Frontal cortex (tissue), 4 donors: ENCODE measurements around the gene KDM8. TPM values are rescaled to one million over a fixed set of nuclear protein-coding genes. Genes with fewer than 3 reads are reported as not detected.
A peak's percentile ranks its signal among the peaks of the same experiment; 100 is the strongest.
"Not testable (repeated sequence)": the region's sequence is repeated elsewhere in the genome, so short reads cannot be mapped to it uniquely, and the experiment has no call there.

Source experiments
- DNase-seq, 2 donors: peaks; one replicate each; pipeline ENCODE4 v3.0.0; 2012; ENCODE audit warnings: low spot score in 2 of 2
- FAIRE-seq: peaks from 2 replicates; lab custom pipeline; 2012; peaks lifted over from hg19 to GRCh38; lab: Jason Lieb, UNC
- total RNA-seq: library from RNA; depleted of rRNA; stranded (reverse); fragments of >200 nt; gene quantifications from one replicate; pipeline ENCODE4 v1.2.3, GENCODE V29; 2014
- donor health status: control.
- donor health status: control.
- donor health status: control.

The KDM8 gene
- total RNA-seq, 1 donor from 2014 or later = 3.3 TPM

GRCh38 chr16:27189335-27189972, 13.9 kb upstream of the KDM8 start:
- FAIRE-seq (no peak), DNase-seq (no peak)

- FAIRE-seq (no peak), DNase-seq (no peak)
Measured at GRCh38 chr16:27190316-27190871, 12.9 kb upstream of the KDM8 start.

GRCh38 chr16:27191352-27191924, 11.9 kb upstream of the KDM8 start:
- DNase-seq (no peak), FAIRE-seq (no peak)

- FAIRE-seq (no peak), DNase-seq (no peak)
Measured at GRCh38 chr16:27193300-27193990, 9.9 kb upstream of the KDM8 start.

GRCh38 chr16:27195076-27195741, 8.1 kb upstream of the KDM8 start:
- FAIRE-seq (no peak), DNase-seq (no peak)

- DNase-seq (no peak), FAIRE-seq (no peak)
Measured at GRCh38 chr16:27195941-27196595, 7.3 kb upstream of the KDM8 start.

- no peak for FAIRE-seq
- no peak for DNase-seq
Measured at GRCh38 chr16:27197004-27197403, 6.3 kb upstream of the KDM8 start.

- no peak for FAIRE-seq
Measured at GRCh38 chr16:27198451-27199234, 4.7 kb upstream of the KDM8 start.

GRCh38 chr16:27199235-27199586, 4.1 kb upstream of the KDM8 start:
- no peak for FAIRE-seq
- DNase-seq = no peak

More at GRCh38 chr16:27198451-27199234, 4.7 kb upstream of the KDM8 start:
- no peak for DNase-seq

GRCh38 chr16:27199736-27200135, 3.6 kb upstream of the KDM8 start:
- no peak for DNase-seq
- no peak for FAIRE-seq

- DNase-seq, FAIRE-seq: not testable (repeated sequence)
Measured at GRCh38 chr16:27200914-27201313, 2.4 kb upstream of the KDM8 start.

GRCh38 chr16:27202923-27203506, 311 bp upstream of the KDM8 start:
- no peak for FAIRE-seq
- peak; percentile 71 to 81 for DNase-seq

- DNase-seq (no peak), FAIRE-seq (no peak)
Measured at GRCh38 chr16:27204312-27204915, 1.1 kb downstream of the KDM8 start.

GRCh38 chr16:27205423-27206065, 2.2 kb downstream of the KDM8 start:
- DNase-seq (no peak), FAIRE-seq (no peak)

GRCh38 chr16:27207121-27207520, 3.8 kb downstream of the KDM8 start:
- DNase-seq, FAIRE-seq: not testable (repeated sequence)

- DNase-seq (no peak), FAIRE-seq (no peak)
Measured at GRCh38 chr16:27208081-27208680, 4.9 kb downstream of the KDM8 start.

GRCh38 chr16:27208796-27209195, 5.5 kb downstream of the KDM8 start:
- DNase-seq (no peak), FAIRE-seq (no peak)

GRCh38 chr16:27209591-27209990, 6.3 kb downstream of the KDM8 start:
- DNase-seq = no peak
- FAIRE-seq = no peak
